Heart left ventricle (tissue), 16 donors: ENCODE measurements around the gene TXN. TPM values are rescaled to one million over a fixed set of nuclear protein-coding genes. Genes with fewer than 3 reads are reported as not detected.
A peak's percentile ranks its signal among the peaks of the same experiment; 100 is the strongest.

Source experiments
- ATAC-seq, 4 donors: fragments of 200-7000 bp; cut with Tn5 transposase; one replicate each; pipeline ENCODE4 v1.9.1; 2020 to 2022; ENCODE audit warnings: moderate library complexity in 4 of 4, mild to moderate bottlenecking in 3 of 4, moderate number of reproducible peaks in 1 of 4
- DNase-seq, 5 donors: peaks; one replicate each; pipeline ENCODE4 v3.0.0-alpha.2; 2020
- H3K27ac ChIP-seq, 12 donors: fragments of 200-600 bp; sonication (generic) in 4 of 12; one replicate each; pipeline versions ENCODE4 v1.5.0 to v1.8.0; 2016 to 2022; ENCODE audit warnings: mild to moderate bottlenecking in 2 of 12
- H3K27me3 ChIP-seq, 9 donors: fragments of 200-600 bp; sonication (generic) in 2 of 9; one replicate each; pipeline versions ENCODE4 v1.5.1 to v1.8.0; 2016 to 2022; ENCODE audit warnings: mild to moderate bottlenecking in 3 of 9
- H3K36me3 ChIP-seq, 9 donors: fragments of 200-600 bp; sonication (generic) in 2 of 9; one replicate each; pipeline versions ENCODE4 v1.5.0 to v1.8.0; 2018 to 2022; ENCODE audit warnings: mild to moderate bottlenecking in 2 of 9
- H3K4me1 ChIP-seq, 12 donors: fragments of 200-600 bp; sonication (generic) in 4 of 12; one replicate each; pipeline versions ENCODE4 v1.5.0 to v1.8.0; 2016 to 2022; ENCODE audit warnings: mild to moderate bottlenecking in 3 of 12
- H3K4me3 ChIP-seq, 12 donors: fragments of 200-600 bp; sonication (generic) in 4 of 12; one replicate each; pipeline versions ENCODE4 v1.5.0 to v1.8.0; 2017 to 2022; ENCODE audit warnings: mild to moderate bottlenecking in 9 of 12, moderate library complexity in 4 of 12
- H3K9me3 ChIP-seq, 12 donors: fragments of 200-600 bp; sonication (generic) in 4 of 12; one replicate each; pipeline versions ENCODE4 v1.5.0 to v1.8.0; 2016 to 2022; ENCODE audit warnings: mild to moderate bottlenecking in 1 of 12
- POLR2A ChIP-seq, 2 donors: fragments of 450-650 bp; IDR thresholded peaks; one replicate each; pipeline ENCODE4 v1.6.1; 2017; ENCODE audit warnings: antibody characterized with exemption in 2 of 2, mild to moderate bottlenecking in 2 of 2, moderate library complexity in 2 of 2
- WGBS, 4 donors: extraction: QIAGEN DNeasy Blood & Tissue Kit in 2 of 4; methylation state at CpG; one replicate each; pipeline versions ENCODE4 v1.1.5 to v1.1.7; 2013 to 2018; 5-methylcytosine and 5-hydroxymethylcytosine counted together
- intact Hi-C, 10 donors: fragments of 100-400 bp; cut with DNase I; formaldehyde crosslinking; loops; one replicate each; pipeline versions ENCODE4 v1.11.1 to v1.14.2; 2022
- polyA plus RNA-seq, 2 donors: library from polyadenylated mRNA; stranded (reverse); fragments of 200-250 nt; gene quantifications; one replicate each; pipeline ENCODE4 v1.2.3, GENCODE V29; 2013
- total RNA-seq, 9 donors: library from RNA; depleted of rRNA in 2 of 9; stranded (reverse); fragments of >200 nt in 2 of 9; fragmentation: NEBNext Ultra II Directional in 3 of 9; extraction: Animal tissue kit (Norgen Biotek cat#: 25700) in 3 of 9; gene quantifications; one replicate each; pipeline versions ENCODE4 v1.1.0 to v1.2.4, GENCODE V29; 2016 to 2023
- TF ChIP-seq, protein P1 (sequence below), 12 donors: fragments of 200-600 bp; sonication (generic) in 4 of 12; IDR thresholded peaks; one replicate each; pipeline versions ENCODE4 v1.5.0 to v1.8.0; 2018 to 2022; ENCODE audit warnings: antibody characterized with exemption in 12 of 12, mild to moderate bottlenecking in 5 of 12
- donor health status: ischemic (EF 13 %, LVEDD 7.1; RV severe dilation, severe dysfunction).
- donor health status: healthy with polysubstance abuse.
- donor health status: DM: no; HTN: yes; CAD: no.
- donor health status: DM: no; HTN: no; CAD: no.
- donor health status: ischemic (EF 25% LVEDD 6.9; RV normal size, moderate dysfunction).
- donor health status: ischemic (EF 25% LVEDD 5.7; RV mildly dilated, moderate dysfunction).
- donor health status: healthy.
- donor health status: DM: yes; HTN: yes; CAD: no.
- donor health status: ischemic (EF 35%, LVEDD 5.7; RV mildly dilated, moderate dysfunction).
- donor health status: nonischemic (EF 11% LVEDD 7.7; RV severe dilation, severe dysfunction).
- donor health status: DM: yes; HTN: yes; CAD: no.
- donor health status: PGD.
- donor health status: ischemic (EF 29% LVEDD 5.4; RV normal size, mild dysfunction).
- donor health status: nonischemic (EF 23%, LVEDD 6.1; RV moderate dilation, normal function).

Gene TXN
- total and polyA plus RNA-seq, 11 donors: 48.6 to 173 (median 71.7) TPM

DNA sequence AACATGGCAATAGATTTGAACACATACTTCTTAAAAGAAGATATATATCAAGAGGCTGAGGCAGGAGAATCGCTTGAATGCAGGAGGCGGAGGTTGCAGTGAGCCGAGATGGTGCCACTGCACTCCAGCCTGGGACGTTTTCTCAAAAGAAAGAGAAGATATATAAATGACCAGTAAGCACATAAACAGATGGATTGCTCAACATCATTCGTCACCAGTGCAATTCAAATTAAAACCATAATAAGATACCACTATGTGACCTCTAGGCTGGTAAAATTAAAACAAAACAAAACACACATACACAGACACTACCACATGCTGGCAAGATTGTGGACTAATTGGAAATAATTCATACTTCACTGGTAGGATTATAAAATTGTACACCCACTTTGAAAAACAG is 5.3 kb upstream of the TXN start:
- Histone ChIP-seq H3K27ac (no peak overlapping the region), H3K36me3 (no peaks in the 10 kb centered on the region), H3K9me3 (peaks cover 0 to 8% (median 0%) of the 10 kb centered on the region in 12 donors), H3K27me3 (no peaks in the 10 kb centered on the region), H3K4me1 (peaks cover 0 to 20% (median 7%) of the 10 kb centered on the region in 12 donors), H3K4me3 (no peak overlapping the region)
- ATAC-seq: no peak
- no peak for DNase-seq
- TF ChIP-seq POLR2A (IDR thresholded peaks at IDR 0.05): no peak
- TF ChIP-seq, protein P1, sequence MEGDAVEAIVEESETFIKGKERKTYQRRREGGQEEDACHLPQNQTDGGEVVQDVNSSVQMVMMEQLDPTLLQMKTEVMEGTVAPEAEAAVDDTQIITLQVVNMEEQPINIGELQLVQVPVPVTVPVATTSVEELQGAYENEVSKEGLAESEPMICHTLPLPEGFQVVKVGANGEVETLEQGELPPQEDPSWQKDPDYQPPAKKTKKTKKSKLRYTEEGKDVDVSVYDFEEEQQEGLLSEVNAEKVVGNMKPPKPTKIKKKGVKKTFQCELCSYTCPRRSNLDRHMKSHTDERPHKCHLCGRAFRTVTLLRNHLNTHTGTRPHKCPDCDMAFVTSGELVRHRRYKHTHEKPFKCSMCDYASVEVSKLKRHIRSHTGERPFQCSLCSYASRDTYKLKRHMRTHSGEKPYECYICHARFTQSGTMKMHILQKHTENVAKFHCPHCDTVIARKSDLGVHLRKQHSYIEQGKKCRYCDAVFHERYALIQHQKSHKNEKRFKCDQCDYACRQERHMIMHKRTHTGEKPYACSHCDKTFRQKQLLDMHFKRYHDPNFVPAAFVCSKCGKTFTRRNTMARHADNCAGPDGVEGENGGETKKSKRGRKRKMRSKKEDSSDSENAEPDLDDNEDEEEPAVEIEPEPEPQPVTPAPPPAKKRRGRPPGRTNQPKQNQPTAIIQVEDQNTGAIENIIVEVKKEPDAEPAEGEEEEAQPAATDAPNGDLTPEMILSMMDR (IDR thresholded peaks at IDR 0.05): no peak
- WGBS, 4 donors: 78 to 83% (median 80%) methylated on average over 5 of the region's 5 CpGs
- intact Hi-C loops: loop anchor here in 1 of 10 donors (2.0 kb wide), 1 partner anchor 13 kb away; no protein-coding TSS in a partner anchor

DNA sequence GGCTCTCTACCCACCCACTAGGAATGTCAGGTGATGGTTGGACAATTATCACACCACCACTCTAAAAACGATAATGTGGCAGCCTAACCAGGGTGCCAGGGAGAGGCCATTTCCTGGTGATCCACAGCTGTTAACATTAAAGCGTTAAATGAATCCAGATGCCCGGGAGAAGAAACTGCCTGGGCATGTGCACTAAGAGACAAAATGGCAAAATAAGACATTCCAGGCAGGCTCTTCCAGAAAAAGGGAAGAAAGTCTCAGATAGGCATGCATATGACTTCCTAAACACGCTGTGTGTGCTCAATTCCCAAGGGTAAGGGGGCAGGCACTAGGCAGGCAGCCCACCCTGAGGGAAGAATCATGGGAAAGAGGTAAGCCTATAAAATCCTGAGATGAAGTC is 4.6 kb upstream of the TXN start:
- intact Hi-C loops: loop anchor here in 1 of 10 donors (2.0 kb wide), 1 partner anchor 14 kb away; no protein-coding TSS in a partner anchor
- Histone ChIP-seq H3K4me3 (no peak overlapping the region), H3K36me3 (no peaks in the 10 kb centered on the region), H3K4me1 (peaks cover 0 to 20% (median 7%) of the 10 kb centered on the region in 12 donors), H3K27ac (no peak overlapping the region), H3K9me3 (peaks cover 0 to 8% (median 0%) of the 10 kb centered on the region in 12 donors), H3K27me3 (no peaks in the 10 kb centered on the region)
- no peak for ATAC-seq
- no peak for DNase-seq
- no peak for TF ChIP-seq POLR2A (IDR thresholded peaks at IDR 0.05)
- TF ChIP-seq, protein P1 (IDR thresholded peaks at IDR 0.05): no peak
- whole genome bisulfite sequencing, 4 donors: 25 to 41% (median 30%) methylated on average over 4 of the region's 4 CpGs

DNA sequence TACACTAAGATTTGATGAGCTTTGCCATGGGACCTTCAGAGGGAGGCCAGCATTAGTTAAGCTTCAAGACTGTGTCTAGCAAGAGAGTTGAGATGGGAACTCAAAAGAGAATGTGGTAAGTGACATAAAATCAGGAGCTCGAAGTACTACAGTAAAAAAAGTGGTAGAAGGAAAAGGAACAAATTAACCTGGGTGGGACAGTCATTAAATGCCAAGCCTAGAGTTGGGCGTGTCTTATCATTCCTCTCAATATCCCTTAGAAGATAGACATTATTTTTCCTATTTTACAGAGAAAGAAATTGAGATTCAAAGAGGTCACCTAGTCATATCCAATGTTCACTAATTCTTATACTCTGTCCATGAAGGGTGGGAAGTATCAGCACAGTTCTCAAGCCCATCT is 3.3 kb upstream of the TXN start:
- no peaks in the 10 kb centered on the region for H3K27me3 ChIP-seq
- no peak overlapping the region for H3K27ac ChIP-seq
- H3K4me1 ChIP-seq: peaks cover 0 to 31% (median 10%) of the 10 kb centered on the region in 12 donors
- DNase-seq: no peak
- no peaks in the 10 kb centered on the region for H3K36me3 ChIP-seq
- no peak overlapping the region for H3K4me3 ChIP-seq
- TF ChIP-seq POLR2A (IDR thresholded peaks at IDR 0.05): no peak
- TF ChIP-seq, protein P1 (IDR thresholded peaks at IDR 0.05): no peak
- intact Hi-C loops: no loop called here
- ATAC-seq: no peak
- H3K9me3 ChIP-seq: peaks cover 0 to 7% (median 0%) of the 10 kb centered on the region in 12 donors
- 81 to 90% (median 87%) methylated on average over 2 of the region's 2 CpGs for WGBS, 4 donors

DNA sequence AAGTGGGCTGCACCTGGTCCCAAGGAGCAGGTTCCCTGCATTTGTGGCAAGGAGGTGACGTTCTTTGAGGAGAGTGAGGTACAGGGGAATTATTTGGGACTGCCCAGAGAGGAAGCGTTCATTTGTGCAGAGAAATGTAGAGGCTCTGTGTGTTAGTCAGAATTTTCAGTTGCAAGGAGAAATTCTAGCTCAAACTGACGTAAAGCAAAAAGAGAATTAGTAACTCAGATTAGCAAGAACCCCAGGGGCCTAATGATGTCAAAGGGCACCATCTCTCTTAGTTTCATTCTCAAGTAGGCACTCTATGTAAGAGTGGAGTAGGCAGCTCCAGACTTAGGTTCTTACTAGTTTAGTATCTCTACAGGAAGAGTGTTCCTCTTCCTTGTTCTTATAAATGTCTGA is 2.4 kb upstream of the TXN start:
- TF ChIP-seq POLR2A (IDR thresholded peaks at IDR 0.05): no peak
- WGBS, 4 donors: 92 to 98% (median 96%) methylated on average over 3 of the region's 3 CpGs
- intact Hi-C loops: no loop called here

DNA sequence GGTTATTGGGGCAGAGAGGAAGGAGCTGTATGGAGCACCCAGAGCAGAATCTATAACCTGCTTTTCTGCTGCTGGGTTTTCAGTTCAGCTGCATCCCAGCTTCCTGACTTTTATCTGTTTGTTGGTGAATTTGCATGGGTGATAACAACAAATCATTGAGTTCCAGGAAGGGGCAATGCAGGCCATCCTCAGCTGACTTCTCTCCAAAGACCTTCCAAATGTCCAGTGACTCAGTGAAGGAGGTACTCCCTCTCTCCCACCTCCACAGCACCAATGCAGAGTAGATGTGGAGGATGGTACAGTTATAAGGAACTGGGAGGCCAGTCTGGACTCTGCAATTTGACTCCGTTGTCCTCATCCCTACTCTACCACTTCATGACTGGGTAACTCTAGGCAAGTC is 1.6 kb upstream of the TXN start:
- no peak for DNase-seq
- H3K4me1 ChIP-seq: peaks cover 0 to 46% (median 10%) of the 10 kb centered on the region in 12 donors
- ATAC-seq: no peak
- WGBS, 4 donors: 94 to 100% (median 100%) methylated on average over 1 of the region's 1 CpG
- no peaks in the 10 kb centered on the region for H3K36me3 ChIP-seq
- no peaks in the 10 kb centered on the region for H3K9me3 ChIP-seq
- intact Hi-C loops: no loop called here
- peak overlapping the region in 2 of 12 donors; percentile 86 to 94 for H3K4me3 ChIP-seq
- H3K27ac ChIP-seq: peak overlapping the region in 9 of 12 donors; percentile 85 to 96 (median 88)
- H3K27me3 ChIP-seq: no peaks in the 10 kb centered on the region
- TF ChIP-seq POLR2A (IDR thresholded peaks at IDR 0.05): no peak
- TF ChIP-seq, protein P1 (IDR thresholded peaks at IDR 0.05): no peak

More for the DNA sequence above, 2.4 kb upstream of the TXN start:
- no peaks in the 10 kb centered on the region for H3K36me3 ChIP-seq
- H3K27me3 ChIP-seq: no peaks in the 10 kb centered on the region
- DNase-seq: no peak
- no peak overlapping the region for H3K4me3 ChIP-seq
- no peaks in the 10 kb centered on the region for H3K9me3 ChIP-seq
- ATAC-seq: no peak
- H3K4me1 ChIP-seq: peaks cover 0 to 40% (median 10%) of the 10 kb centered on the region in 12 donors
- peak overlapping the region in 1 of 12 donors; percentile 96 for H3K27ac ChIP-seq
